Upper lobe of left lung (tissue), 4 donors: ENCODE measurements around the gene VAV2.

Experiments
- CTCF ChIP-seq, 6 experiments: fragments of 450-650 bp in 4 of 6; fragments of 200-600 bp in 2 of 6; sonication (generic) in 2 of 6; IDR thresholded peaks; one replicate each; pipeline ENCODE4 v1.5.1; 2016 to 2019; ENCODE audit warnings: antibody characterized with exemption in 6 of 6
- EP300 ChIP-seq, 4 donors: sonication (generic); formaldehyde crosslinking; IDR thresholded peaks; one replicate each; pipeline ENCODE4 v1.5.1; 2017; ENCODE audit warnings: antibody characterized with exemption in 4 of 4, control low read depth in 2 of 4
- POLR2A ChIP-seq, 4 donors: fragments of 450-650 bp; IDR thresholded peaks; one replicate each; pipeline ENCODE4 v1.5.1; 2016 to 2017; ENCODE audit warnings: antibody characterized with exemption in 4 of 4, mild to moderate bottlenecking in 2 of 4
- POLR2AphosphoS5 ChIP-seq, 2 donors: sonication (generic); formaldehyde crosslinking; IDR thresholded peaks; one replicate each; pipeline ENCODE4 v1.5.1; 2017; ENCODE audit warnings: antibody characterized with exemption in 2 of 2

- TF ChIP-seq CTCF (IDR thresholded peaks at IDR 0.05) (no peak), POLR2AphosphoS5 (IDR thresholded peaks at IDR 0.05) (no peak), EP300 (IDR thresholded peaks at IDR 0.05) (no peak), POLR2A (IDR thresholded peaks at IDR 0.05) (no peak)
These were observed 13.3 kb upstream of the VAV2 start for GRCh38 chr9:134005381-134005780.
